AG10803 (cell line): Measurements from ENCODE around the gene PRSS35.
A peak's percentile ranks its signal among the peaks of the same experiment; 100 is the strongest.

Source experiments
- DNase-seq: peaks from one replicate; pipeline ENCODE4 v3.0.0; 2010; ENCODE audit warnings: low read depth
- H3K4me3 ChIP-seq: 2 replicates; pipeline ENCODE4 v1.5.1; 2011; ENCODE audit warnings: mild to moderate bottlenecking, low read length, control low read depth
- CTCF ChIP-seq: conservative IDR thresholded peaks from 2 replicates; pipeline ENCODE4 v1.5.1; 2011; ENCODE audit warnings: mild to moderate bottlenecking, low read length, control low read depth, inconsistent platforms

The PRSS35 gene

GRCh38 chr6:83511901-83512681, at the start of gene PRSS35:
Gene PRSS35 (plus strand): TSS chr6:83512534. CDS start chr6:83523442, 10,908 bp downstream.
- DNase-seq: peak; percentile 40
- peak; percentile 82 for TF ChIP-seq CTCF
- H3K4me3 ChIP-seq: peak within 1 kb of the TSS; percentile 60

- TF ChIP-seq CTCF: no peak
- H3K4me3 ChIP-seq: no peak overlapping the region
- DNase-seq: no peak
Observed at GRCh38 chr6:83463886-83464285, 48.4 kb upstream of the PRSS35 start.

GRCh38 chr6:83464381-83465140, 47.8 kb upstream of the PRSS35 start:
- DNase-seq: no peak
- no peak for TF ChIP-seq CTCF
- no peak overlapping the region for H3K4me3 ChIP-seq

GRCh38 chr6:83466328-83466727, 46.0 kb upstream of the PRSS35 start:
- no peak overlapping the region for H3K4me3 ChIP-seq
- no peak for DNase-seq
- no peak for TF ChIP-seq CTCF

GRCh38 chr6:83467620-83468036, 44.7 kb upstream of the PRSS35 start:
- no peak for TF ChIP-seq CTCF
- no peak for DNase-seq
- no peak overlapping the region for H3K4me3 ChIP-seq

- no peak for TF ChIP-seq CTCF
- no peak for DNase-seq
- no peak overlapping the region for H3K4me3 ChIP-seq
Observed at GRCh38 chr6:83470001-83470400, 42.3 kb upstream of the PRSS35 start.

GRCh38 chr6:83470587-83470986, 41.7 kb upstream of the PRSS35 start:
- no peak overlapping the region for H3K4me3 ChIP-seq
- TF ChIP-seq CTCF: no peak
- no peak for DNase-seq
